K562 (cell line): Measurements from ENCODE around the gene ZRANB3. TPM values are rescaled to one million over a fixed set of nuclear protein-coding genes. Genes with fewer than 3 reads are reported as not detected.

Experiments
- HNRNPLL ChIP-seq: fragments of 200-400 bp; formaldehyde crosslinking; IDR thresholded peaks from 2 replicates; pipeline ENCODE4 v1.6.1; 2017; ENCODE audit warnings: low read length, low read depth, mild to moderate bottlenecking; ENCODE audit not compliant: poor library complexity, severe bottlenecking
- MAFF ChIP-seq: IDR thresholded peaks from 2 replicates; pipeline ENCODE4 v1.6.1; 2012; ENCODE audit warnings: low read length, improper control_type of control experiment
- NUFIP1 ChIP-seq: fragments of 450-650 bp; IDR thresholded peaks from 2 replicates; pipeline ENCODE4 v1.6.1; 2018; ENCODE audit not compliant: partially characterized antibody
- PHF8 ChIP-seq: fragments of 200-600 bp; sonication (generic); IDR thresholded peaks from 2 replicates; pipeline ENCODE4 v1.6.1; 2012; ENCODE audit warnings: mixed run types, mild to moderate bottlenecking, inconsistent platforms, low read length, moderate library complexity, borderline replicate concordance
- POLR2H ChIP-seq: IDR thresholded peaks from 2 replicates; pipeline ENCODE4 v1.6.1; 2016; ENCODE audit warnings: missing genetic modification characterization, low read depth, mild to moderate bottlenecking, control low read depth, missing compliant biosample characterization, moderate library complexity
- SAP30 ChIP-seq: fragments of 200-600 bp; sonication (generic); IDR thresholded peaks from 2 replicates; pipeline ENCODE4 v1.6.1; 2012; ENCODE audit warnings: borderline replicate concordance, low read depth, mild to moderate bottlenecking, moderate library complexity, low read length, control low read depth, inconsistent platforms; ENCODE audit not compliant: insufficient read depth, poor library complexity, severe bottlenecking
- SIN3A ChIP-seq, 2 experiments: fragments of 150-350 bp in 1 of 2; IDR thresholded peaks; 2 replicates each; pipeline ENCODE4 v1.6.1; 2011 to 2016; ENCODE audit warnings: borderline replicate concordance in 2 of 2, low read depth in 2 of 2, low read length in 2 of 2, mild to moderate bottlenecking in 2 of 2, moderate library complexity in 2 of 2; ENCODE audit not compliant: control insufficient read depth in 1 of 2
- SOX6 ChIP-seq: fragments of 450-650 bp; IDR thresholded peaks from 2 replicates; pipeline ENCODE4 v1.6.1; 2014; ENCODE audit warnings: mild to moderate bottlenecking
- STAT5B ChIP-seq: fragments of 250-450 bp; sonication (Bioruptor Pico); IDR thresholded peaks from 2 replicates; pipeline ENCODE4 v1.8.0; 2021; ENCODE audit warnings: mild to moderate bottlenecking, inconsistent platforms
- TFAP4 ChIP-seq: sonication (generic); formaldehyde crosslinking; IDR thresholded peaks from 2 replicates; pipeline ENCODE4 v1.8.0; 2022; ENCODE audit warnings: missing genetic modification reagents, mild to moderate bottlenecking, moderate library complexity, borderline replicate concordance
- ZBTB40 ChIP-seq, 2 experiments: fragments of 450-650 bp in 1 of 2; sonication (generic) in 1 of 2; formaldehyde crosslinking in 1 of 2; IDR thresholded peaks; 2 replicates each; pipeline versions ENCODE4 v1.7.1 to v1.9.0; 2016 to 2022; ENCODE audit warnings: inconsistent platforms in 1 of 2, mild to moderate bottlenecking in 1 of 2, missing genetic modification reagents in 1 of 2
- ZNF143 ChIP-seq: sonication (generic); formaldehyde crosslinking; IDR thresholded peaks from 2 replicates; pipeline ENCODE4 v1.9.0; 2022; ENCODE audit warnings: mild to moderate bottlenecking, missing genetic modification reagents
- ZNF175 ChIP-seq: fragments of 200-800 bp; sonication (Bioruptor generic); IDR thresholded peaks from 2 replicates; pipeline ENCODE4 v1.6.1; 2016; ENCODE audit warnings: low read depth, mild to moderate bottlenecking, missing genetic modification characterization, missing compliant biosample characterization
- ZNF431 ChIP-seq: sonication (generic); formaldehyde crosslinking; IDR thresholded peaks from 2 replicates; pipeline ENCODE4 v1.8.0; 2022; ENCODE audit warnings: mild to moderate bottlenecking, missing genetic modification reagents
- polyA plus RNA-seq, 8 experiments: library from polyadenylated mRNA; depleted of rRNA in 4 of 8; stranded (reverse) in 5 of 8; unstranded in 3 of 8; fragments of >200 nt; fragmentation: Nextera tagmentation in 2 of 8; fragmentation: Illumina TruSeq in 1 of 8; extraction: Ambion mirVana in 2 of 8; extraction: Trizol in 1 of 8; gene quantifications; 2 replicates each; pipeline versions ENCODE4 v1.2.1 to v1.2.3, GENCODE V29; 2011 to 2014; ENCODE audit warnings: inconsistent platforms in 1 of 8, missing spikeins in 1 of 8
- total RNA-seq, 7 experiments: library from RNA; depleted of rRNA in 6 of 7; stranded (reverse); fragments of >200 nt in 6 of 7; fragmentation: Illumina TruSeq in 2 of 7; extraction: Trizol in 2 of 7; gene quantifications; 2 replicates each; pipeline versions ENCODE4 v1.2.1 to v1.2.3, GENCODE V29; 2011 to 2021; ENCODE audit warnings: low replicate concordance in 1 of 7

Gene ZRANB3
- total and polyA plus RNA-seq, 9 of the 15 experiments (the other 6 are each of a cell fraction or from before 2014, with no cell fraction given): 8.6 to 21.3 (median 14.7) TPM

- peak; percentile 81 for TF ChIP-seq ZBTB40 (IDR thresholded peaks at IDR 0.05)
- TF ChIP-seq ZBTB40 (CRISPR knock-in tag; IDR thresholded peaks at IDR 0.05): no peak
- no peak for TF ChIP-seq NUFIP1
- peak; percentile 63; the same call in 1 of the 2 replicates for TF ChIP-seq PHF8
- TF ChIP-seq TFAP4 (CRISPR knock-in tag): peak; percentile 75; the same call in 1 of the 2 replicates
- TF ChIP-seq ZNF143 (CRISPR knock-in tag): peak; percentile 90
- peak; percentile 30; the same call in 1 of the 2 replicates for TF ChIP-seq MAFF
- TF ChIP-seq ZNF431 (CRISPR knock-in tag): no peak
- TF ChIP-seq ZNF175 (CRISPR knock-in tag): peak; percentile 55; the same call in 1 of the 2 replicates
- peak; percentile 81 for TF ChIP-seq POLR2H (tag)
- TF ChIP-seq SIN3A (IDR thresholded peaks at IDR 0.05; ENCODE audit: borderline replicate concordance in 2 of 2, control insufficient read depth in 1 of 2, low read depth in 2 of 2, low read length in 2 of 2): peak in 1 of 2 experiments; percentile 57; a peak in 2 of 4 replicates
- peak; percentile 85 for TF ChIP-seq SAP30
- 0 out of 2 replicates have a peak, but pooled peaks have one; percentile 20 for TF ChIP-seq SOX6
- TF ChIP-seq STAT5B (CRISPR knock-in tag): no peak
- peak; percentile 28 for TF ChIP-seq HNRNPLL
Observed at GRCh38 chr2:135530313-135531230, at the start of gene ZRANB3 (continued).
